ENCODE results near the gene ESPNL. TPM values are rescaled to one million over a fixed set of nuclear protein-coding genes. Genes with fewer than 3 reads are reported as not detected.

ESPNL gene
- total RNA-seq, 1 experiment from 2014 or later = 0.19 TPM

- no peak for TF ChIP-seq CTCF (IDR thresholded peaks at IDR 0.05; ENCODE audit: unreplicated experiment)
- DNase-seq = no peak
- intact Hi-C loops (cut with micrococcal nuclease; ENCODE audit: unreplicated experiment) = no loop called here
- no peak overlapping the region for H3K27ac Mint-ChIP-seq (ENCODE audit: unreplicated experiment)
- no peak overlapping the region for H3K4me3 Mint-ChIP-seq (ENCODE audit: low read depth, unreplicated experiment)
- CTCF ChIA-PET = no interaction called here
- H3K4me1 Mint-ChIP-seq (ENCODE audit: low read depth, unreplicated experiment) = no peaks in the 10 kb centered on the region
- no peaks in the 10 kb centered on the region for H3K27me3 Mint-ChIP-seq (ENCODE audit: unreplicated experiment)
- H3K9me3 Mint-ChIP-seq (ENCODE audit: low read depth, unreplicated experiment) = peaks cover 5% of the 10 kb centered on the region
- no TSS peak for BruUV-seq (replicated peaks)
- peaks cover 16% of the 10 kb centered on the region for H3K36me3 Mint-ChIP-seq (ENCODE audit: insufficient read depth, unreplicated experiment)
Measured at GRCh38 chr2:238081150-238081549, 19.0 kb upstream of the ESPNL start.

- no peak for DNase-seq
- Mint-ChIP-seq H3K4me3 (ENCODE audit: low read depth, unreplicated experiment) (no peak overlapping the region), H3K36me3 (ENCODE audit: insufficient read depth, unreplicated experiment) (peaks cover 16% of the 10 kb centered on the region), H3K27ac (ENCODE audit: unreplicated experiment) (no peak overlapping the region), H3K4me1 (ENCODE audit: low read depth, unreplicated experiment) (no peaks in the 10 kb centered on the region), H3K9me3 (ENCODE audit: low read depth, unreplicated experiment) (peaks cover 5% of the 10 kb centered on the region), H3K27me3 (ENCODE audit: unreplicated experiment) (no peaks in the 10 kb centered on the region)
- CTCF ChIA-PET = no interaction called here
- no peak for TF ChIP-seq CTCF (IDR thresholded peaks at IDR 0.05; ENCODE audit: unreplicated experiment)
- no TSS peak for BruUV-seq (replicated peaks)
- intact Hi-C loops (cut with micrococcal nuclease; ENCODE audit: unreplicated experiment) = no loop called here
Measured at GRCh38 chr2:238081561-238081960, 18.6 kb upstream of the ESPNL start.

- Mint-ChIP-seq H3K27ac (ENCODE audit: unreplicated experiment) (no peak overlapping the region), H3K4me1 (ENCODE audit: low read depth, unreplicated experiment) (no peaks in the 10 kb centered on the region), H3K4me3 (ENCODE audit: low read depth, unreplicated experiment) (no peak overlapping the region), H3K27me3 (ENCODE audit: unreplicated experiment) (no peaks in the 10 kb centered on the region), H3K9me3 (ENCODE audit: low read depth, unreplicated experiment) (peaks cover 5% of the 10 kb centered on the region), H3K36me3 (ENCODE audit: insufficient read depth, unreplicated experiment) (peaks cover 16% of the 10 kb centered on the region)
- intact Hi-C loops (cut with micrococcal nuclease; ENCODE audit: unreplicated experiment) = no loop called here
- no TSS peak for BruUV-seq (replicated peaks)
- no peak for TF ChIP-seq CTCF (IDR thresholded peaks at IDR 0.05; ENCODE audit: unreplicated experiment)
- CTCF ChIA-PET = no interaction called here
- DNase-seq = no peak
Measured at GRCh38 chr2:238082151-238082550, 18.0 kb upstream of the ESPNL start.

DNA sequence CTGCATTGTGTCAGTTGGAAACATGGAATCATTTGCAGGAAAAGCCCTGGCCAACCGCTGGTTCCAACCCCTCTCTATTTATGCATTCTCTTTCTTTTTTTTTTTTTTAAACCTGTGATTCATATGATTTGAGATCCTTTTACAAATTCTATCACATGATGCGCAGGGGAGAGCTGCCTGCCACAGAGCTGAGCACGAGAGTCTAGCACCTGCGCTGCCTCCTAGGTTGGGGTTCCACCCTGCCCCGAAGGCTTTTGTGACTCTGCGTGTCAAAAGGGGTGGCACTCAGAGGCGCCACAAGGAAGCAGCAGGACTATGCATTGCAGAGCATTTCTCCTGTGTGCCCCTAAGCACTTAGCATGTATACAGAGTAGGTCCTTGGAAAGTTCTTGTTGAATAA, 17.3 kb upstream of the ESPNL start:
- no peak for TF ChIP-seq CTCF (IDR thresholded peaks at IDR 0.05; ENCODE audit: unreplicated experiment)
- Mint-ChIP-seq H3K4me1 (ENCODE audit: low read depth, unreplicated experiment) (no peaks in the 10 kb centered on the region), H3K36me3 (ENCODE audit: insufficient read depth, unreplicated experiment) (peaks cover 16% of the 10 kb centered on the region), H3K27ac (ENCODE audit: unreplicated experiment) (no peak overlapping the region), H3K27me3 (ENCODE audit: unreplicated experiment) (no peaks in the 10 kb centered on the region), H3K9me3 (ENCODE audit: low read depth, unreplicated experiment) (peaks cover 5% of the 10 kb centered on the region), H3K4me3 (ENCODE audit: low read depth, unreplicated experiment) (no peak overlapping the region)
- intact Hi-C loops (cut with micrococcal nuclease; ENCODE audit: unreplicated experiment) = no loop called here
- no peak for DNase-seq
- no TSS peak for BruUV-seq (replicated peaks)
- CTCF ChIA-PET = no interaction called here

DNA sequence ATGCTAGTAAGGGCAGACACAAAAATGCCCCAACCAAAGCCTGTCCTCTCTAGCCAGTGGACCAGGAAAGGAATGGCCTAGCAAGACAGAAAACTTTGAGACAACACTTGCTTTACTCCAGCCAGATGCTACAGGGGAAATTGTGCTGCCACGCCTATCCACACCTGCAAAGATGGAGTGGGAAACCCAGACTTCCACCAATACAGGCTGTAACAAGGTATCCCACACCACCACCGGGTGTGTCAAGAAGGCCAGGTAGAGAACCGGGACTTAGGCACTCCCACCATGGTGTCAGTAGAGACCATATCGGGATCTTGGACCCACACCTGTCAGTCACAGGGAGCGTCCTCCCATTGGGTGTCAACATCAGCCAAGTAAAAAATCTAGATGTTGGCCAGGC, 16.2 kb upstream of the ESPNL start:
- no TSS peak for BruUV-seq (replicated peaks)
- peaks cover 16% of the 10 kb centered on the region for H3K36me3 Mint-ChIP-seq (ENCODE audit: insufficient read depth, unreplicated experiment)
- no peak overlapping the region for H3K4me3 Mint-ChIP-seq (ENCODE audit: low read depth, unreplicated experiment)
- no peak for TF ChIP-seq CTCF (IDR thresholded peaks at IDR 0.05; ENCODE audit: unreplicated experiment)
- H3K27ac Mint-ChIP-seq (ENCODE audit: unreplicated experiment) = no peak overlapping the region
- H3K9me3 Mint-ChIP-seq (ENCODE audit: low read depth, unreplicated experiment) = peaks cover 5% of the 10 kb centered on the region
- CTCF ChIA-PET = no interaction called here
- no peaks in the 10 kb centered on the region for H3K27me3 Mint-ChIP-seq (ENCODE audit: unreplicated experiment)
- intact Hi-C loops (cut with micrococcal nuclease; ENCODE audit: unreplicated experiment) = no loop called here
- DNase-seq = no peak
- H3K4me1 Mint-ChIP-seq (ENCODE audit: low read depth, unreplicated experiment) = no peaks in the 10 kb centered on the region

Measured in Calu3 (cell line).